ENCODE measurements around the gene PGM2L1. TPM values are rescaled to one million over a fixed set of nuclear protein-coding genes. Genes with fewer than 3 reads are reported as not detected.
"Not testable (repeated sequence)": the region's sequence is repeated elsewhere in the genome, so short reads cannot be mapped to it uniquely, and the experiment has no call there.

The PGM2L1 gene
- total RNA-seq, 1 donor: 3.5 TPM

GRCh38 chr11:74331000-74331399 is 67.2 kb downstream of the PGM2L1 start:
- not testable (repeated sequence) for H3K4me1 ChIP-seq (ENCODE audit: insufficient read depth, low read length); H3K4me3 ChIP-seq (ENCODE audit: low read length); H3K9me3 ChIP-seq (ENCODE audit: low read depth, low read length); H3K27me3 ChIP-seq (ENCODE audit: insufficient read depth, low read length)

GRCh38 chr11:74330075-74330858 is 68.0 kb downstream of the PGM2L1 start:
- Histone ChIP-seq H3K4me1 (ENCODE audit: insufficient read depth, low read length) (no peaks in the 10 kb centered on the region), H3K27me3 (ENCODE audit: insufficient read depth, low read length) (no peaks in the 10 kb centered on the region), H3K9me3 (ENCODE audit: low read depth, low read length) (no peaks in the 10 kb centered on the region), H3K4me3 (ENCODE audit: low read length) (no peak overlapping the region)

GRCh38 chr11:74327076-74327475 is 71.2 kb downstream of the PGM2L1 start:
- Histone ChIP-seq H3K27me3 (ENCODE audit: insufficient read depth, low read length) (no peaks in the 10 kb centered on the region), H3K9me3 (ENCODE audit: low read depth, low read length) (no peaks in the 10 kb centered on the region), H3K4me3 (ENCODE audit: low read length) (no peak overlapping the region), H3K4me1 (ENCODE audit: insufficient read depth, low read length) (no peaks in the 10 kb centered on the region)

- Histone ChIP-seq H3K27me3 (ENCODE audit: insufficient read depth, low read length) (no peaks in the 10 kb centered on the region), H3K4me3 (ENCODE audit: low read length) (no peak overlapping the region), H3K9me3 (ENCODE audit: low read depth, low read length) (no peaks in the 10 kb centered on the region), H3K4me1 (ENCODE audit: insufficient read depth, low read length) (no peaks in the 10 kb centered on the region)
These were observed 71.6 kb downstream of the PGM2L1 start for GRCh38 chr11:74326665-74327064.

GRCh38 chr11:74325649-74326645 is 72.3 kb downstream of the PGM2L1 start:
- no peaks in the 10 kb centered on the region for H3K9me3 ChIP-seq (ENCODE audit: low read depth, low read length)
- no peak overlapping the region for H3K4me3 ChIP-seq (ENCODE audit: low read length)
- no peaks in the 10 kb centered on the region for H3K4me1 ChIP-seq (ENCODE audit: insufficient read depth, low read length)
- H3K27me3 ChIP-seq (ENCODE audit: insufficient read depth, low read length): no peaks in the 10 kb centered on the region

- no peak overlapping the region for H3K4me3 ChIP-seq (ENCODE audit: low read length)
- no peaks in the 10 kb centered on the region for H3K4me1 ChIP-seq (ENCODE audit: insufficient read depth, low read length)
- no peaks in the 10 kb centered on the region for H3K27me3 ChIP-seq (ENCODE audit: insufficient read depth, low read length)
- no peaks in the 10 kb centered on the region for H3K9me3 ChIP-seq (ENCODE audit: low read depth, low read length)
These were observed 75.6 kb downstream of the PGM2L1 start for GRCh38 chr11:74322667-74323066.

GRCh38 chr11:74321487-74322188 is 76.6 kb downstream of the PGM2L1 start:
- peaks cover 3% of the 10 kb centered on the region for H3K27me3 ChIP-seq (ENCODE audit: insufficient read depth, low read length)
- no peaks in the 10 kb centered on the region for H3K4me1 ChIP-seq (ENCODE audit: insufficient read depth, low read length)
- H3K4me3 ChIP-seq (ENCODE audit: low read length): no peak overlapping the region
- peaks cover 9% of the 10 kb centered on the region for H3K9me3 ChIP-seq (ENCODE audit: low read depth, low read length)

- H3K27me3 ChIP-seq (ENCODE audit: insufficient read depth, low read length): peaks cover 3% of the 10 kb centered on the region
- H3K4me3 ChIP-seq (ENCODE audit: low read length): no peak overlapping the region
- peaks cover 15% of the 10 kb centered on the region for H3K9me3 ChIP-seq (ENCODE audit: low read depth, low read length)
- H3K4me1 ChIP-seq (ENCODE audit: insufficient read depth, low read length): no peaks in the 10 kb centered on the region
These were observed 77.7 kb downstream of the PGM2L1 start for GRCh38 chr11:74320538-74320937.

- H3K4me1 ChIP-seq (ENCODE audit: insufficient read depth, low read length): no peaks in the 10 kb centered on the region
- H3K4me3 ChIP-seq (ENCODE audit: low read length): no peak overlapping the region
- peaks cover 3% of the 10 kb centered on the region for H3K27me3 ChIP-seq (ENCODE audit: insufficient read depth, low read length)
- peaks cover 15% of the 10 kb centered on the region for H3K9me3 ChIP-seq (ENCODE audit: low read depth, low read length)
These were observed 79.0 kb downstream of the PGM2L1 start for GRCh38 chr11:74319139-74319816.

GRCh38 chr11:74318241-74318932 is 79.8 kb downstream of the PGM2L1 start:
- Histone ChIP-seq H3K4me3 (ENCODE audit: low read length) (no peak overlapping the region), H3K27me3 (ENCODE audit: insufficient read depth, low read length) (peaks cover 3% of the 10 kb centered on the region), H3K4me1 (ENCODE audit: insufficient read depth, low read length) (no peaks in the 10 kb centered on the region), H3K9me3 (ENCODE audit: low read depth, low read length) (peaks cover 15% of the 10 kb centered on the region)

GRCh38 chr11:74316772-74317505 is 81.3 kb downstream of the PGM2L1 start:
- H3K9me3 ChIP-seq (ENCODE audit: low read depth, low read length): peaks cover 15% of the 10 kb centered on the region
- peaks cover 2% of the 10 kb centered on the region for H3K4me1 ChIP-seq (ENCODE audit: insufficient read depth, low read length)
- H3K27me3 ChIP-seq (ENCODE audit: insufficient read depth, low read length): peaks cover 3% of the 10 kb centered on the region
- no peak overlapping the region for H3K4me3 ChIP-seq (ENCODE audit: low read length)

- Histone ChIP-seq H3K9me3 (ENCODE audit: low read depth, low read length) (peaks cover 13% of the 10 kb centered on the region), H3K4me3 (ENCODE audit: low read length) (no peak overlapping the region), H3K27me3 (ENCODE audit: insufficient read depth, low read length) (peaks cover 32% of the 10 kb centered on the region), H3K4me1 (ENCODE audit: insufficient read depth, low read length) (peaks cover 12% of the 10 kb centered on the region)
These were observed 85.9 kb downstream of the PGM2L1 start for GRCh38 chr11:74312326-74312725.

- H3K9me3 ChIP-seq (ENCODE audit: low read depth, low read length): peaks cover 4% of the 10 kb centered on the region
- H3K4me1 ChIP-seq (ENCODE audit: insufficient read depth, low read length): peaks cover 12% of the 10 kb centered on the region
- peaks cover 36% of the 10 kb centered on the region for H3K27me3 ChIP-seq (ENCODE audit: insufficient read depth, low read length)
- H3K4me3 ChIP-seq (ENCODE audit: low read length): no peak within 1 kb of the TSS
These were observed 86.8 kb downstream of the PGM2L1 start, which contains the start of gene P4HA3 for GRCh38 chr11:74311352-74311926. Gene P4HA3, minus strand, starts transcription at chr11:74311640. Its CDS starts 29 bp downstream, at chr11:74311611.

All from mononuclear cell (primary cell).